DOHH2 (cell line): ENCODE measurements around the gene PRKCSH.
"Not testable (repeated sequence)": the region's sequence is repeated elsewhere in the genome, so short reads cannot be mapped to it uniquely, and the experiment has no call there.

Experiments
- H3F3A ChIP-seq: fragments of 200-600 bp; sonication (generic), shearing (Covaris generic); 2 replicates; pipeline ENCODE4 v1.6.0; 2016; ENCODE audit warnings: antibody characterized with exemption, mild to moderate bottlenecking; ENCODE audit not compliant: control insufficient read depth, insufficient read depth
- H3K27ac ChIP-seq: fragments of 200-600 bp; sonication (generic); 2 replicates; pipeline ENCODE4 v1.5.1; 2014; ENCODE audit warnings: low read depth, mild to moderate bottlenecking, low read length, moderate library complexity
- H3K27me3 ChIP-seq: fragments of 200-600 bp; sonication (generic); 2 replicates; pipeline ENCODE4 v1.6.1; 2014; ENCODE audit warnings: mild to moderate bottlenecking, low read length, mixed read lengths; ENCODE audit not compliant: control insufficient read depth
- H3K36me3 ChIP-seq: fragments of 200-600 bp; sonication (generic); 2 replicates; pipeline ENCODE4 v1.6.1; 2014; ENCODE audit warnings: mild to moderate bottlenecking, low read length, moderate library complexity, mixed read lengths; ENCODE audit not compliant: control insufficient read depth
- H3K4me1 ChIP-seq: fragments of 200-600 bp; sonication (generic); 2 replicates; pipeline ENCODE4 v1.6.1; 2014; ENCODE audit warnings: mild to moderate bottlenecking, low read length, mixed read lengths; ENCODE audit not compliant: control insufficient read depth
- H3K4me2 ChIP-seq: fragments of 200-600 bp; sonication (generic); 2 replicates; pipeline ENCODE4 v1.6.0; 2014; ENCODE audit warnings: mild to moderate bottlenecking, low read length, moderate library complexity
- H3K4me3 ChIP-seq: fragments of 200-600 bp; sonication (generic); 2 replicates; pipeline ENCODE4 v1.5.1; 2014; ENCODE audit warnings: mild to moderate bottlenecking, low read length, mixed read lengths
- H3K79me2 ChIP-seq: fragments of 200-600 bp; sonication (generic); 2 replicates; pipeline ENCODE4 v1.6.1; 2014; ENCODE audit warnings: mild to moderate bottlenecking, low read length, mixed read lengths; ENCODE audit not compliant: control insufficient read depth
- H3K9me2 ChIP-seq: fragments of 200-600 bp; sonication (generic); replicated peaks from 2 replicates; pipeline ENCODE4 v1.6.1; 2014; ENCODE audit warnings: mild to moderate bottlenecking, low read length, mixed read lengths; ENCODE audit not compliant: control insufficient read depth
- H3K9me3 ChIP-seq: fragments of 200-600 bp; sonication (generic); 2 replicates; pipeline ENCODE4 v1.6.1; 2014; ENCODE audit warnings: antibody characterized with exemption, low read length, mixed read lengths; ENCODE audit not compliant: control insufficient read depth, insufficient read depth
- H4K20me1 ChIP-seq: fragments of 200-600 bp; sonication (generic); 2 replicates; pipeline ENCODE4 v1.6.0; 2014; ENCODE audit warnings: low read depth, mild to moderate bottlenecking, antibody characterized with exemption, low read length, moderate library complexity; ENCODE audit not compliant: control insufficient read depth, insufficient read depth
- EZH2phosphoT487 ChIP-seq: fragments of 200-600 bp; sonication (generic); IDR thresholded peaks from 2 replicates; pipeline ENCODE4 v1.6.1; 2017; ENCODE audit warnings: borderline replicate concordance, mild to moderate bottlenecking, antibody characterized with exemption, low read length, moderate library complexity, mixed read lengths
- TF ChIP-seq, protein P1 (sequence below): fragments of 200-600 bp; sonication (generic); IDR thresholded peaks from one replicate; pipeline ENCODE4 v1.5.1; 2014; ENCODE audit warnings: antibody characterized with exemption, mild to moderate bottlenecking, low read depth, low read length; ENCODE audit not compliant: poor library complexity, severe bottlenecking

Gene PRKCSH

DNA sequence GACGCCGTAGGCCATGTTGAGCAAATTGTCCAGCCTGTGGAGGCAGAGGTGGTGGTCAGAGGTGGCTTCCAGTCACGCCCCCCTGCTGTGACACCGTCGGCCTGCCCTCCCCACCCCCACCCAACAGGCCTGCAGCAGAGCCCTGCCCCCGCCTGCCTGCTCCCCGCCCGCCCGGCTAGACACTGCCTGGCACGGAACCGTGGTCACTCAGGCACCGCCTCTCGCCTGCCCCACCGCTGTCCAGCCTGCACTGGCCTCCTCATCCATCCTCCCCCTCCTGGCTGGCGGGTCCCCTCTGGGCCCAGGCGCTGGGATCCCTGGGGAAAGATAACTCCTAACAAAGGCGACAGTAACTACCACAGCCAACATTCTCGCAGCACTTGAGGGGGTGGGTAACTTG, 21.7 kb downstream of the PRKCSH start:
- no peak overlapping the region for H3K27ac ChIP-seq
- H3K9me3 ChIP-seq, result no peaks in the 10 kb centered on the region
- H3K4me2 ChIP-seq, result no peak overlapping the region
- no peaks in the 10 kb centered on the region for H3K9me2 ChIP-seq
- H3F3A ChIP-seq, result peaks cover 4% of the 10 kb centered on the region; the same call in 1 of the 2 replicates
- TF ChIP-seq, protein P1, sequence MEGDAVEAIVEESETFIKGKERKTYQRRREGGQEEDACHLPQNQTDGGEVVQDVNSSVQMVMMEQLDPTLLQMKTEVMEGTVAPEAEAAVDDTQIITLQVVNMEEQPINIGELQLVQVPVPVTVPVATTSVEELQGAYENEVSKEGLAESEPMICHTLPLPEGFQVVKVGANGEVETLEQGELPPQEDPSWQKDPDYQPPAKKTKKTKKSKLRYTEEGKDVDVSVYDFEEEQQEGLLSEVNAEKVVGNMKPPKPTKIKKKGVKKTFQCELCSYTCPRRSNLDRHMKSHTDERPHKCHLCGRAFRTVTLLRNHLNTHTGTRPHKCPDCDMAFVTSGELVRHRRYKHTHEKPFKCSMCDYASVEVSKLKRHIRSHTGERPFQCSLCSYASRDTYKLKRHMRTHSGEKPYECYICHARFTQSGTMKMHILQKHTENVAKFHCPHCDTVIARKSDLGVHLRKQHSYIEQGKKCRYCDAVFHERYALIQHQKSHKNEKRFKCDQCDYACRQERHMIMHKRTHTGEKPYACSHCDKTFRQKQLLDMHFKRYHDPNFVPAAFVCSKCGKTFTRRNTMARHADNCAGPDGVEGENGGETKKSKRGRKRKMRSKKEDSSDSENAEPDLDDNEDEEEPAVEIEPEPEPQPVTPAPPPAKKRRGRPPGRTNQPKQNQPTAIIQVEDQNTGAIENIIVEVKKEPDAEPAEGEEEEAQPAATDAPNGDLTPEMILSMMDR, result no peak
- no peak for TF ChIP-seq EZH2phosphoT487
- no peak overlapping the region for H3K4me3 ChIP-seq
- H3K36me3 ChIP-seq, result no peaks in the 10 kb centered on the region
- H3K79me2 ChIP-seq, result no peaks in the 10 kb centered on the region
- H3K4me1 ChIP-seq, result peaks cover 4% of the 10 kb centered on the region; the same call in 1 of the 2 replicates
- H3K27me3 ChIP-seq, result no peaks in the 10 kb centered on the region
- no peaks in the 10 kb centered on the region for H4K20me1 ChIP-seq

DNA sequence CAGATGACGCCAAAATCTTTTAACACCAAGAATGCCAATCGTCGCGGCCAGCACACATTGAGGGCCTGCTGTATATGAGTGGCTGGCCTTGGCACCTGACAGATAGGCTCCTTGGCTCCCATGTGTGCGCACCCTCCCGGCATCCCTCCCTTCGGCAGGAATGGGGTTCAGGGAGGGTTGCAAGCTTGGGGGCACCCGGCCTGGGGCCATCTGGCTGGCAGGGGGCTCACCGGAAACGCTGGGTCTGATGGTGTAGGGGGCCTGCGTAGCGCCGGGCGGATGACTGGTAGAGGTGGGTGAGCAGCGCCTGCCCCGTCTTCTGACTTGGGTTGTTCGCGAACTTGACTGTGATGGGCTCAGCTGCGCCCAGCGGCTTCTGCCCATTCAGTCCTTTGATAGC, 22.4 kb downstream of the PRKCSH start:
- H3K27ac ChIP-seq, result no peak overlapping the region

DNA sequence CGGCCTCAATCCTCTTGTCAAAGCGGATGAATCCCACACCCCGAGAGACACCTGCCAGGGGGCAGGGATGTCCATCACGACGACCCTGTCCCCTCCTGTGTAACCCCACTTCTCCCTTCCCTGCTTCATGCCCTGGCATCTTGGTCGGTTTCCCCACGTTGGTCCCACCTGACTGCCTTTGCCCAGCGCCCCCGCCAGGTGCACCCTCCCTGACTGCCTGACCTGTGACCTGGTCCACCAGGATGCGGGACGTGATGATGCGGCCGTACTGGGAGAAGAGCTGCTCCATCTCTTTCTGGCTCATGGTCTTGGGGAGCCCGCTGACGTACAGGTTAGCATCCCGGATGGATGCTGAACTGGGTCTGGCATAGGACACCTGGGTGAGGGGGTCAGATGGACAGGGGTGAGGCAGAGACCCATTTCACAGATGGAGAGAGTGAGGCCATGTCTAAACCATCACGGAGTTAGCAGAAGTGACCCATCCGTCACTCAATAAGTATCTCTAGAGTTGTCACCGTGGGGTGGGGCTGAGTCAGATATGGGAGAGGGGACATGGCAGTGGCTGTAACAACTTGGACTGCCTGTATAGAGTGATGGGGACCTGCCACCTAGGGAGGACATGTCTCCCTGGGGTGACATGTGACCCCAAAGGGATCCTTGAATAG, 22.9 kb downstream of the PRKCSH start:
- TF ChIP-seq, protein P1, result no peak
- TF ChIP-seq EZH2phosphoT487, result no peak
- H3K4me1 ChIP-seq, result no peaks in the 10 kb centered on the region
- no peaks in the 10 kb centered on the region for H3K9me3 ChIP-seq
- 0 out of 2 replicates have a peak, but pooled peaks cover 3% of the 10 kb centered on the region for H3K27me3 ChIP-seq
- H3K36me3 ChIP-seq, result no peaks in the 10 kb centered on the region
- H3K27ac ChIP-seq, result no peak overlapping the region
- no peaks in the 10 kb centered on the region for H3F3A ChIP-seq
- H3K4me2 ChIP-seq, result no peak overlapping the region
- H3K9me2 ChIP-seq, result no peaks in the 10 kb centered on the region
- no peaks in the 10 kb centered on the region for H4K20me1 ChIP-seq
- H3K79me2 ChIP-seq, result no peaks in the 10 kb centered on the region
- H3K4me3 ChIP-seq, result no peak overlapping the region

More for the DNA sequence above, 22.4 kb downstream of the PRKCSH start:
- no peaks in the 10 kb centered on the region for H3K9me3 ChIP-seq
- TF ChIP-seq EZH2phosphoT487, result no peak
- TF ChIP-seq, protein P1, result no peak
- H4K20me1 ChIP-seq, result no peaks in the 10 kb centered on the region
- no peaks in the 10 kb centered on the region for H3K4me1 ChIP-seq
- no peaks in the 10 kb centered on the region for H3F3A ChIP-seq
- H3K27me3 ChIP-seq, result no peaks in the 10 kb centered on the region
- H3K4me2 ChIP-seq, result no peak overlapping the region
- H3K4me3 ChIP-seq, result no peak overlapping the region
- H3K9me2 ChIP-seq, result no peaks in the 10 kb centered on the region
- no peaks in the 10 kb centered on the region for H3K79me2 ChIP-seq
- H3K36me3 ChIP-seq, result no peaks in the 10 kb centered on the region

DNA sequence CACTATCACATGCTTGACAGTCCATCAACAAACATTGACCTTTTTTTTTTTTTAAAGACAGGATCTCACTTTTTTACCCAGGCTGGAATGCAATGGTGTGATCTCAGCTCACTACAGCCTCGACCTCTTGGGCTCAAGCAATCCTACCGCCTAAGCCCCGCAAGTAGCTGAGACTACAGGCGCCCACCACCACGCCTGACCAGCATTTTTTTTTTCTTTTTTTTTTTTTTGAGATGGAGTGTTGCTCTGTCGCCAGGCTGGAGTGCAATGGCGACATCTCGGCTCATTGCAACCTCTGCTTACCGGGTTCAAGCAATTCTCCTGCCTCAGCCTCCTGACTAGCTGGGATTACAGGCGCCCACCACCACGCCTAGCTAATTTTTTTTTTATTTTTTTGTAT, 23.5 kb downstream of the PRKCSH start:
- H3K9me2 ChIP-seq, H3K27ac ChIP-seq, H3F3A ChIP-seq, H3K36me3 ChIP-seq, H3K27me3 ChIP-seq, H3K4me1 ChIP-seq, H3K4me2 ChIP-seq, H3K4me3 ChIP-seq, H3K79me2 ChIP-seq, H4K20me1 ChIP-seq, H3K9me3 ChIP-seq: not testable (repeated sequence)
